AG04450 (cell line): ENCODE results near the gene TMPRSS11F. TPM values are rescaled to one million over a fixed set of nuclear protein-coding genes. Genes with fewer than 3 reads are reported as not detected.

Experiments
- CTCF ChIA-PET: fragments of 300-600, 350-600 bp; formaldehyde crosslinking; extraction: SDS; loops from one replicate; lab custom pipeline; 2022; ENCODE audit warnings: antibody characterized with exemption, inconsistent platforms; lab: Charles Lee
- POLR2A ChIA-PET: fragments of 350-600 bp; formaldehyde crosslinking; extraction: SDS; loops from one replicate; lab custom pipeline; 2021; ENCODE audit warnings: antibody characterized with exemption, inconsistent platforms; lab: Yijun Ruan, JAX
- DNase-seq: peaks from one replicate; pipeline ENCODE4 v3.0.0-alpha.2; 2011; ENCODE audit warnings: low read depth, low spot score
- H3K27ac ChIP-seq: one replicate; pipeline ENCODE4 v1.5.1; 2012; ENCODE audit warnings: low read depth, low read length, control low read depth
- H3K27me3 ChIP-seq: one replicate; pipeline ENCODE4 v1.6.0; 2012; ENCODE audit warnings: low read length; ENCODE audit not compliant: control insufficient read depth, insufficient read depth
- H3K4me3 ChIP-seq: 2 replicates; pipeline ENCODE4 v1.5.1; 2011; ENCODE audit warnings: mild to moderate bottlenecking, low read depth, low read length, control low read depth
- H3K9me3 ChIP-seq: 2 replicates; pipeline ENCODE4 v1.5.1; 2012; ENCODE audit warnings: low read length; ENCODE audit not compliant: control insufficient read depth, insufficient read depth
- polyA plus RNA-seq: library from polyadenylated mRNA; depleted of rRNA; stranded (reverse); fragments of >200 nt; gene quantifications from 2 replicates; pipeline ENCODE4 v1.2.3, GENCODE V29; 2011; rRNA removed
- small RNA-seq: library from RNA; depleted of rRNA; stranded (forward); fragments of <200 nt; gene quantifications from one replicate; pipeline ENCODE3, GENCODE V24; 2012; ENCODE audit warnings: low read depth; ENCODE audit not compliant: insufficient read length
- TF ChIP-seq, protein P1 (sequence below): IDR thresholded peaks from 2 replicates; pipeline ENCODE4 v1.5.1; 2011; ENCODE audit warnings: low read depth, low read length, control low read depth, inconsistent platforms

Gene TMPRSS11F
- polyA plus RNA-seq, 1 experiment: not detected

DNA sequence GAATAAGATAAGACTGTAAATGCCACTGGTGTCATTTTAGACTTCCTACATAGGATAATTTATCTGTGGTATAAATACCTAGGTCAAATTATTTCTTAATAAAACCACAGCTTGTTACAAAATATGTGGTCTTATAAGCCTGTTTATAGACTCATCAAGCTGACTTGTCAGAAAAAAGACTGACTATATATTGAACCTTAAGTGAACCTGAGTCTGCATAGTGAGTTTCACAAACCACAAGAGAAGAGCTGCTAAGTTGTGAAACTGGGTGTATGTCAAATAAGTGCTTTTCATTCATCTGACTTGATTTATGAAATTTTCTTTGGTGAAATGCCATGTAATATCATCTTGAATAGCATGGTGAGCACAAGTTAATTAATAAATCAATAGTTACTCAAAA, 118.0 kb downstream of the TMPRSS11F start:
- no peak for DNase-seq
- CTCF ChIA-PET: no interaction called here

More for the DNA sequence above, 118.0 kb downstream of the TMPRSS11F start:
- Histone ChIP-seq H3K9me3 (no peaks in the 10 kb centered on the region), H3K27ac (no peak overlapping the region), H3K4me3 (no peak overlapping the region), H3K27me3 (no peaks in the 10 kb centered on the region)
- TF ChIP-seq, protein P1, sequence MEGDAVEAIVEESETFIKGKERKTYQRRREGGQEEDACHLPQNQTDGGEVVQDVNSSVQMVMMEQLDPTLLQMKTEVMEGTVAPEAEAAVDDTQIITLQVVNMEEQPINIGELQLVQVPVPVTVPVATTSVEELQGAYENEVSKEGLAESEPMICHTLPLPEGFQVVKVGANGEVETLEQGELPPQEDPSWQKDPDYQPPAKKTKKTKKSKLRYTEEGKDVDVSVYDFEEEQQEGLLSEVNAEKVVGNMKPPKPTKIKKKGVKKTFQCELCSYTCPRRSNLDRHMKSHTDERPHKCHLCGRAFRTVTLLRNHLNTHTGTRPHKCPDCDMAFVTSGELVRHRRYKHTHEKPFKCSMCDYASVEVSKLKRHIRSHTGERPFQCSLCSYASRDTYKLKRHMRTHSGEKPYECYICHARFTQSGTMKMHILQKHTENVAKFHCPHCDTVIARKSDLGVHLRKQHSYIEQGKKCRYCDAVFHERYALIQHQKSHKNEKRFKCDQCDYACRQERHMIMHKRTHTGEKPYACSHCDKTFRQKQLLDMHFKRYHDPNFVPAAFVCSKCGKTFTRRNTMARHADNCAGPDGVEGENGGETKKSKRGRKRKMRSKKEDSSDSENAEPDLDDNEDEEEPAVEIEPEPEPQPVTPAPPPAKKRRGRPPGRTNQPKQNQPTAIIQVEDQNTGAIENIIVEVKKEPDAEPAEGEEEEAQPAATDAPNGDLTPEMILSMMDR: no peak
- POLR2A ChIA-PET: no interaction called here

Small RNA genes within 50 kb of the gene (small RNA-seq; reads per million reads assigned to genes)
- gene RNU6-95P: not detected

Other genes starting within 250 kb of the TMPRSS11F start
- not detected in 2 replicates for gene TMPRSS11D, start 245.9 kb downstream of the TMPRSS11F start, polyA plus RNA-seq
- gene TMPRSS11A, start 166.4 kb downstream of the TMPRSS11F start, polyA plus RNA-seq: not detected in 2 replicates
- not detected in 2 replicates for gene TMPRSS11B, start 115.8 kb upstream of the TMPRSS11F start, polyA plus RNA-seq
- gene YTHDC1, start 220.2 kb upstream of the TMPRSS11F start, polyA plus RNA-seq: 40.7 and 48.0 TPM in 2 replicates